ENCODE measurements around the gene TEKT3. TPM values are rescaled to one million over a fixed set of nuclear protein-coding genes. Genes with fewer than 3 reads are reported as not detected.

The TEKT3 gene
- total RNA-seq, 1 experiment from 2014 or later = not detected

GRCh38 chr17:15311996-15312395 lies 29.4 kb downstream of the TEKT3 start:
- no peak for DNase-seq (ENCODE audit: low read depth, low spot score)
- in situ Hi-C loops (cut with HindIII; ENCODE audit: low pct_unique_long_range_greater_than_20kb, low sequenced_read_pairs) = no loop called here

- no peak for DNase-seq (ENCODE audit: low read depth, low spot score)
- in situ Hi-C loops (cut with HindIII; ENCODE audit: low pct_unique_long_range_greater_than_20kb, low sequenced_read_pairs) = no loop called here
These were observed 31.6 kb downstream of the TEKT3 start for GRCh38 chr17:15309793-15310192.

- no peak for DNase-seq (ENCODE audit: low read depth, low spot score)
These were observed 32.2 kb downstream of the TEKT3 start for GRCh38 chr17:15309236-15309635.

GRCh38 chr17:15308758-15309157 lies 32.6 kb downstream of the TEKT3 start:
- no peak for DNase-seq (ENCODE audit: low read depth, low spot score)
- in situ Hi-C loops (cut with HindIII; ENCODE audit: low pct_unique_long_range_greater_than_20kb, low sequenced_read_pairs) = no loop called here

More at GRCh38 chr17:15309236-15309635, 32.2 kb downstream of the TEKT3 start:
- in situ Hi-C loops (cut with HindIII; ENCODE audit: low pct_unique_long_range_greater_than_20kb, low sequenced_read_pairs) = no loop called here

- DNase-seq (ENCODE audit: low read depth, low spot score) = no peak
- in situ Hi-C loops (cut with HindIII; ENCODE audit: low pct_unique_long_range_greater_than_20kb, low sequenced_read_pairs) = no loop called here
These were observed 33.7 kb downstream of the TEKT3 start for GRCh38 chr17:15307710-15308111.

- no peak for DNase-seq (ENCODE audit: low read depth, low spot score)
- in situ Hi-C loops (cut with HindIII; ENCODE audit: low pct_unique_long_range_greater_than_20kb, low sequenced_read_pairs) = no loop called here
These were observed 37.5 kb downstream of the TEKT3 start for GRCh38 chr17:15303851-15304250.

- in situ Hi-C loops (cut with HindIII; ENCODE audit: low pct_unique_long_range_greater_than_20kb, low sequenced_read_pairs) = no loop called here
- DNase-seq (ENCODE audit: low read depth, low spot score) = no peak
These were observed 38.1 kb downstream of the TEKT3 start for GRCh38 chr17:15303268-15303667.

GRCh38 chr17:15301845-15302244 lies 39.6 kb downstream of the TEKT3 start:
- no peak for DNase-seq (ENCODE audit: low read depth, low spot score)
- in situ Hi-C loops (cut with HindIII; ENCODE audit: low pct_unique_long_range_greater_than_20kb, low sequenced_read_pairs) = no loop called here

- in situ Hi-C loops (cut with HindIII; ENCODE audit: low pct_unique_long_range_greater_than_20kb, low sequenced_read_pairs) = no loop called here
- DNase-seq (ENCODE audit: low read depth, low spot score) = no peak
These were observed 43.2 kb downstream of the TEKT3 start for GRCh38 chr17:15298176-15298575.

- in situ Hi-C loops (cut with HindIII; ENCODE audit: low pct_unique_long_range_greater_than_20kb, low sequenced_read_pairs) = no loop called here
- DNase-seq (ENCODE audit: low read depth, low spot score) = no peak
These were observed 47.8 kb downstream of the TEKT3 start for GRCh38 chr17:15293558-15293957.

- DNase-seq (ENCODE audit: low read depth, low spot score) = no peak
- in situ Hi-C loops (cut with HindIII; ENCODE audit: low pct_unique_long_range_greater_than_20kb, low sequenced_read_pairs) = no loop called here
These were observed 49.6 kb downstream of the TEKT3 start for GRCh38 chr17:15291674-15292361.

GRCh38 chr17:15290605-15291004 lies 50.8 kb downstream of the TEKT3 start:
- in situ Hi-C loops (cut with HindIII; ENCODE audit: low pct_unique_long_range_greater_than_20kb, low sequenced_read_pairs) = no loop called here
- no peak for DNase-seq (ENCODE audit: low read depth, low spot score)

GRCh38 chr17:15289285-15290183 lies 51.9 kb downstream of the TEKT3 start:
- DNase-seq (ENCODE audit: low read depth, low spot score) = no peak
- in situ Hi-C loops (cut with HindIII; ENCODE audit: low pct_unique_long_range_greater_than_20kb, low sequenced_read_pairs) = no loop called here

GRCh38 chr17:15288859-15289258 lies 52.5 kb downstream of the TEKT3 start:
- DNase-seq (ENCODE audit: low read depth, low spot score) = no peak
- in situ Hi-C loops (cut with HindIII; ENCODE audit: low pct_unique_long_range_greater_than_20kb, low sequenced_read_pairs) = no loop called here

GRCh38 chr17:15287538-15288267 lies 53.7 kb downstream of the TEKT3 start:
- in situ Hi-C loops (cut with HindIII; ENCODE audit: low pct_unique_long_range_greater_than_20kb, low sequenced_read_pairs) = no loop called here
- no peak for DNase-seq (ENCODE audit: low read depth, low spot score)

- DNase-seq (ENCODE audit: low read depth, low spot score) = no peak
- in situ Hi-C loops (cut with HindIII; ENCODE audit: low pct_unique_long_range_greater_than_20kb, low sequenced_read_pairs) = no loop called here
These were observed 55.9 kb downstream of the TEKT3 start for GRCh38 chr17:15285466-15285865.

- in situ Hi-C loops (cut with HindIII; ENCODE audit: low pct_unique_long_range_greater_than_20kb, low sequenced_read_pairs) = no loop called here
- no peak for DNase-seq (ENCODE audit: low read depth, low spot score)
These were observed 56.9 kb downstream of the TEKT3 start for GRCh38 chr17:15284537-15284936.

GRCh38 chr17:15284107-15284506 lies 57.3 kb downstream of the TEKT3 start:
- in situ Hi-C loops (cut with HindIII; ENCODE audit: low pct_unique_long_range_greater_than_20kb, low sequenced_read_pairs) = no loop called here
- DNase-seq (ENCODE audit: low read depth, low spot score) = no peak
